ENCODE results near the gene SYTL5.

DNA sequence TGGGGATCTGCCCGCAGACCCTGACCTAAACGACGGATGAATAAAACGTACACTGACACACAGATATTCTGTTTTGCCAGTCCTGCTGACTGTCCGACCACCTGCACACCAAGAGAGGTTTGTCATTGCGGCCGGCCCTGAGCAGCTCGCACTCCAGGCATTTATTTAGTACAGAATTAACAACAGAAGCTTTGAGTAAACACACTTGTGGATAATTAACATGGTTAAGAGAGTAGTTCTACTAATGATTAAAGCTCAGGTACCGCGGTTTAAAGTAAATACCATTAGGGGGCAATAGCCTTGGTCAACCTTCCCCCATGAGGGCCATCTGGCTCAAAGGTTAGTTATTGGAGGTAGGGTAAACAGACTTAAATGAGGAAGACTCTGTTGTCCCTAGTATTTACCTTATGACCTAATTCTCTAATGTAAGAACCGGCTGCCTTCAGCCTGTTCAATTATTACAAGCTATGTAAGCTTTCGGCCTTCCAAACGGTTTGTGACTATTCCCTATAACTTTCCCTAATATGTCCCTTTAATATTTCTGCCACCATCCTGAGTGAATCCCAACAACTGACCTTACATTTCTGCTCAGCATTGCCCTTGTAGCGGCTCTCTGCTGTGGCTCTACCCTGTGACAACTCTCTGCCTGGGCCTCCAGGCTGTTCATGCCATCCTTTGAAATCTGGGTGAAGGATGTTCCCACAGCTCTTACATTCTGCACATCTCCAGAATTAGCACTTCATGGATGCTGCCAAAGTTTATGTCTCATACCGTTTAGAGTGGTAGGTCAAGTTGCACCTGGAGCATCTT, 46.9 kb upstream of the SYTL5 start:
- TF ChIP-seq, protein P1, sequence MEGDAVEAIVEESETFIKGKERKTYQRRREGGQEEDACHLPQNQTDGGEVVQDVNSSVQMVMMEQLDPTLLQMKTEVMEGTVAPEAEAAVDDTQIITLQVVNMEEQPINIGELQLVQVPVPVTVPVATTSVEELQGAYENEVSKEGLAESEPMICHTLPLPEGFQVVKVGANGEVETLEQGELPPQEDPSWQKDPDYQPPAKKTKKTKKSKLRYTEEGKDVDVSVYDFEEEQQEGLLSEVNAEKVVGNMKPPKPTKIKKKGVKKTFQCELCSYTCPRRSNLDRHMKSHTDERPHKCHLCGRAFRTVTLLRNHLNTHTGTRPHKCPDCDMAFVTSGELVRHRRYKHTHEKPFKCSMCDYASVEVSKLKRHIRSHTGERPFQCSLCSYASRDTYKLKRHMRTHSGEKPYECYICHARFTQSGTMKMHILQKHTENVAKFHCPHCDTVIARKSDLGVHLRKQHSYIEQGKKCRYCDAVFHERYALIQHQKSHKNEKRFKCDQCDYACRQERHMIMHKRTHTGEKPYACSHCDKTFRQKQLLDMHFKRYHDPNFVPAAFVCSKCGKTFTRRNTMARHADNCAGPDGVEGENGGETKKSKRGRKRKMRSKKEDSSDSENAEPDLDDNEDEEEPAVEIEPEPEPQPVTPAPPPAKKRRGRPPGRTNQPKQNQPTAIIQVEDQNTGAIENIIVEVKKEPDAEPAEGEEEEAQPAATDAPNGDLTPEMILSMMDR (conservative IDR thresholded peaks at IDR 0.05; ENCODE audit: low read length) = no peak
- TF ChIP-seq EZH2phosphoT487 (IDR thresholded peaks at IDR 0.05; ENCODE audit: borderline replicate concordance) = no peak

Measured in Loucy (cell line).